H1 (cell line): ENCODE results near the gene RAMACL. TPM values are rescaled to one million over a fixed set of nuclear protein-coding genes. Genes with fewer than 3 reads are reported as not detected.

Experiments
- CTCF ChIA-PET: fragments of 300-600 bp; sonication (Branson Sonifier 250); formaldehyde crosslinking; loops from one replicate; lab custom pipeline; 2021; ENCODE audit not compliant: partially characterized antibody; lab: Charles Lee
- POLR2A ChIA-PET: fragments of 300-600 bp; sonication (Branson Sonifier 250); formaldehyde crosslinking; loops from one replicate; lab custom pipeline; 2021; ENCODE audit warnings: inconsistent platforms; ENCODE audit not compliant: partially characterized antibody; lab: Charles Lee
- DNase-seq, 2 experiments: peaks; one replicate each; pipeline versions ENCODE4 v3.0.0 to v3.0.0-alpha.2; 2010 to 2022; ENCODE audit warnings: low spot score in 2 of 2, low read depth in 1 of 2, mixed read lengths in 1 of 2
- FAIRE-seq: peaks from 2 replicates; lab custom pipeline; 2011; peaks lifted over from hg19 to GRCh38; lab: Jason Lieb, UNC
- H2AFZ ChIP-seq: 2 replicates; pipeline ENCODE4 v1.8.1; 2012; ENCODE audit warnings: low read length, inconsistent platforms
- H2AK5ac ChIP-seq: 2 replicates; pipeline ENCODE4 v1.6.1; 2013; ENCODE audit warnings: low read depth, low read length
- H2BK120ac ChIP-seq: replicated peaks from 2 replicates; pipeline ENCODE3; 2013; ENCODE audit warnings: low read depth, low read length, inconsistent platforms
- H2BK12ac ChIP-seq: 2 replicates; pipeline ENCODE4 v1.6.1; 2013; ENCODE audit warnings: low read depth, low read length
- H2BK15ac ChIP-seq: 2 replicates; pipeline ENCODE4 v1.6.1; 2013; ENCODE audit warnings: low read length
- H2BK20ac ChIP-seq: 2 replicates; pipeline ENCODE4 v1.6.1; 2013; ENCODE audit warnings: low read length
- H2BK5ac ChIP-seq: 2 replicates; pipeline ENCODE4 v1.6.1; 2013; ENCODE audit warnings: low read depth, low read length
- H3K14ac ChIP-seq: 2 replicates; pipeline ENCODE4 v1.6.1; 2013; ENCODE audit warnings: inconsistent platforms; ENCODE audit not compliant: insufficient read length
- H3K18ac ChIP-seq: 2 replicates; pipeline ENCODE4 v1.6.1; 2013; ENCODE audit warnings: low read length; ENCODE audit errors: extremely low read depth
- H3K23ac ChIP-seq: 2 replicates; pipeline ENCODE4 v1.6.1; 2013; ENCODE audit warnings: inconsistent platforms; ENCODE audit not compliant: insufficient read length
- H3K23me2 ChIP-seq: 2 replicates; pipeline ENCODE4 v1.6.1; 2013; ENCODE audit warnings: low read depth, low read length
- H3K27ac ChIP-seq: 2 replicates; pipeline ENCODE4 v1.6.1; 2011; ENCODE audit warnings: low read depth, low read length, inconsistent platforms
- H3K27me3 ChIP-seq, 4 experiments: replicated peaks in 1 of 4; 1 replicate in 1 of 4; 2 replicates in 3 of 4; pipeline versions ENCODE4 v1.6.1 to v1.8.1; 2011 to 2013; ENCODE audit warnings: low read length in 3 of 4, mild to moderate bottlenecking in 3 of 4, inconsistent platforms in 2 of 4, mixed read lengths in 2 of 4, moderate library complexity in 1 of 4; ENCODE audit not compliant: control insufficient read depth in 3 of 4, insufficient read depth in 3 of 4; ENCODE audit errors: extremely low read depth in 1 of 4
- H3K36me3 ChIP-seq, 4 experiments: 2 replicates each; pipeline versions ENCODE4 v1.6.1 to v1.8.1; 2011 to 2013; ENCODE audit warnings: mild to moderate bottlenecking in 4 of 4, low read length in 3 of 4, moderate library complexity in 2 of 4, control low read depth in 1 of 4, inconsistent platforms in 1 of 4; ENCODE audit not compliant: insufficient read depth in 4 of 4, control insufficient read depth in 2 of 4
- H3K4ac ChIP-seq: replicated peaks from 2 replicates; pipeline ENCODE3; 2013; ENCODE audit warnings: low read length, low read depth, mixed read lengths, inconsistent platforms; ENCODE audit not compliant: insufficient read length
- H3K4me1 ChIP-seq, 4 experiments: replicated peaks in 1 of 4; 1 replicate in 1 of 4; 2 replicates in 3 of 4; pipeline versions ENCODE4 v1.6.1 to v1.8.1; 2011 to 2013; ENCODE audit warnings: low read length in 3 of 4, inconsistent platforms in 2 of 4, mixed read lengths in 1 of 4; ENCODE audit not compliant: insufficient read depth in 4 of 4, control insufficient read depth in 3 of 4
- H3K4me2 ChIP-seq, 2 experiments: 2 replicates each; pipeline versions ENCODE4 v1.6.1 to v1.8.1; 2011 to 2013; ENCODE audit warnings: low read depth in 2 of 2, low read length in 2 of 2, control low read depth in 1 of 2, inconsistent platforms in 1 of 2, mild to moderate bottlenecking in 1 of 2; ENCODE audit not compliant: insufficient read depth in 1 of 2
- H3K4me3 ChIP-seq, 4 experiments: fragments of 200-600, 300-600 bp in 1 of 4; sonication (generic), shearing (Covaris generic), sonication (Bioruptor Twin) in 1 of 4; 2 replicates each; pipeline versions ENCODE4 v1.5.1 to v1.8.1; 2011 to 2016; ENCODE audit warnings: low read length in 4 of 4, low read depth in 3 of 4, control low read depth in 2 of 4, inconsistent platforms in 2 of 4, mild to moderate bottlenecking in 2 of 4, mixed read lengths in 1 of 4, moderate library complexity in 1 of 4; ENCODE audit not compliant: insufficient read depth in 2 of 4; ENCODE audit errors: extremely low read depth in 1 of 4
- H3K56ac ChIP-seq: replicated peaks from 2 replicates; pipeline ENCODE3; 2013; ENCODE audit warnings: low read depth, mild to moderate bottlenecking, mixed read lengths, low read length, inconsistent platforms; ENCODE audit not compliant: insufficient read length
- H3K79me1 ChIP-seq: 2 replicates; pipeline ENCODE4 v1.6.1; 2013; ENCODE audit warnings: low read depth, low read length, control low read depth
- H3K79me2 ChIP-seq, 2 experiments: 2 replicates each; pipeline versions ENCODE4 v1.6.1 to v1.8.1; 2012 to 2013; ENCODE audit warnings: low read length in 2 of 2, mild to moderate bottlenecking in 2 of 2, inconsistent platforms in 1 of 2; ENCODE audit not compliant: insufficient read depth in 2 of 2, control insufficient read depth in 1 of 2
- H3K9ac ChIP-seq, 4 experiments: replicated peaks in 1 of 4; 1 replicate in 1 of 4; 2 replicates in 3 of 4; pipeline versions ENCODE4 v1.6.1 to v1.8.1; 2011 to 2013; ENCODE audit warnings: low read depth in 3 of 4, low read length in 3 of 4, control low read depth in 2 of 4, mild to moderate bottlenecking in 2 of 4, moderate library complexity in 2 of 4, inconsistent platforms in 1 of 4; ENCODE audit errors: extremely low read depth in 1 of 4
- H3K9me3 ChIP-seq, 2 experiments: 2 replicates each; pipeline versions ENCODE4 v1.6.1 to v1.8.1; 2012 to 2013; ENCODE audit warnings: mild to moderate bottlenecking in 2 of 2, moderate library complexity in 2 of 2, control low read depth in 1 of 2, inconsistent platforms in 1 of 2, low read depth in 1 of 2, low read length in 1 of 2, mixed read lengths in 1 of 2; ENCODE audit not compliant: insufficient read depth in 2 of 2
- H4K20me1 ChIP-seq, 2 experiments: replicated peaks in 1 of 2; 2 replicates each; pipeline versions ENCODE3 to v1.8.1; 2011 to 2013; ENCODE audit warnings: inconsistent platforms in 2 of 2, low read length in 2 of 2, mild to moderate bottlenecking in 1 of 2; ENCODE audit not compliant: insufficient read depth in 2 of 2, control insufficient read depth in 1 of 2
- H4K5ac ChIP-seq: 2 replicates; pipeline ENCODE4 v1.6.1; 2013; ENCODE audit warnings: low read length, low read depth, mixed read lengths, inconsistent platforms; ENCODE audit not compliant: insufficient read length
- H4K8ac ChIP-seq: 2 replicates; pipeline ENCODE4 v1.8.0; 2013; ENCODE audit warnings: mild to moderate bottlenecking, moderate library complexity, low read length, inconsistent platforms; ENCODE audit not compliant: insufficient read depth; ENCODE audit errors: extremely low read depth
- H4K91ac ChIP-seq: replicated peaks from 2 replicates; pipeline ENCODE3; 2013; ENCODE audit warnings: low read length, mixed read lengths, inconsistent platforms; ENCODE audit not compliant: insufficient read length
- POU5F1 ChIP-seq: IDR thresholded peaks from 2 replicates; pipeline ENCODE4 v1.6.1; 2011; ENCODE audit warnings: low read depth, mild to moderate bottlenecking, low read length, moderate library complexity
- RFX5 ChIP-seq: IDR thresholded peaks from 2 replicates; pipeline ENCODE4 v1.6.1; 2011; ENCODE audit warnings: low read depth, low read length, improper control_type of control experiment, borderline replicate concordance
- SIN3A ChIP-seq, 2 experiments: IDR thresholded peaks in 1 of 2; conservative IDR thresholded peaks in 1 of 2; 2 replicates each; pipeline ENCODE4 v1.6.1; 2011 to 2012; ENCODE audit warnings: low read length in 2 of 2, improper control_type of control experiment in 1 of 2, low read depth in 1 of 2, mild to moderate bottlenecking in 1 of 2
- TCF12 ChIP-seq: IDR thresholded peaks from 2 replicates; pipeline ENCODE4 v1.6.1; 2011; ENCODE audit warnings: low read depth, mild to moderate bottlenecking, low read length
- TEAD4 ChIP-seq: IDR thresholded peaks from 2 replicates; pipeline ENCODE4 v1.6.1; 2012; ENCODE audit warnings: low read depth, low read length, inconsistent platforms, mixed read lengths
- WGBS, 2 experiments: shearing (Covaris generic) in 1 of 2; methylation state at CpG; one replicate each; pipeline versions ENCODE4 v1.1.6 to v1.1.7; 2013 to 2015; ENCODE audit warnings: low lambda C conversion rate in 2 of 2, mixed read lengths in 2 of 2, inconsistent platforms in 1 of 2, low coverage in 1 of 2, missing lambda C conversion rate in 1 of 2; ENCODE audit not compliant: insufficient replicate concordance in 2 of 2, insufficient coverage in 1 of 2, insufficient read length in 1 of 2; ENCODE audit errors: extremely low coverage in 1 of 2, missing lambda C conversion rate in 1 of 2; 5-methylcytosine and 5-hydroxymethylcytosine counted together
- polyA plus RNA-seq, 7 experiments: library from polyadenylated mRNA; depleted of rRNA in 3 of 7; stranded (reverse) in 5 of 7; unstranded in 2 of 7; fragments of >200 nt in 5 of 7; fragments of 200-250 nt in 2 of 7; gene quantifications; 1 replicate in 5 of 7; 2 replicates in 1 of 7; 4 replicates in 1 of 7; pipeline versions ENCODE4 v1.2.1 to v1.2.3, GENCODE V29; 2011 to 2013; ENCODE audit warnings: missing spikeins in 2 of 7, mixed read lengths in 2 of 7
- total RNA-seq: library from RNA; stranded (reverse); fragmentation: NEBNext Ultra II Directional; extraction: Animal tissue kit (Norgen Biotek cat#: 25700); gene quantifications from 2 replicates; pipeline ENCODE4 v1.2.1, GENCODE V29; 2021

The RAMACL gene
- total and polyA plus RNA-seq, 2 of the 8 experiments (the other 6 are each of a cell fraction or from before 2014, with no cell fraction given), result 0.23 to 0.97 TPM

- Histone ChIP-seq H3K4me1 (peaks cover 2 to 9% (median 5%) of the 10 kb centered on the region in 4 experiments; a peak in 3 of 7 replicates), H2BK15ac (no peak overlapping the region), H3K79me2 (peaks cover 3 to 24% of the 10 kb centered on the region in 2 experiments; a peak in 2 of 4 replicates)
- no peak for TF ChIP-seq SIN3A (conservative IDR thresholded peaks at IDR 0.05 in 1 of 2, IDR thresholded peaks at IDR 0.05 in 1 of 2; ENCODE audit: low read depth in 1 of 2, low read length in 2 of 2)
- TF ChIP-seq TCF12, result no peak
- no peak for TF ChIP-seq RFX5
- TF ChIP-seq POU5F1, result no peak
- TF ChIP-seq TEAD4, result peak; percentile 25; the same call in 1 of the 2 replicates
- TF ChIP-seq, all 59 proteins: peak for 1
- Histone ChIP-seq H3K9me3 (no peaks in the 10 kb centered on the region), H3K4ac (no peak overlapping the region), H2BK120ac (no peak overlapping the region), H3K9ac (no peak overlapping the region), H4K8ac (no peak overlapping the region), H2BK12ac (no peak overlapping the region), H3K27ac (no peak overlapping the region), H3K79me1 (peaks cover 3% of the 10 kb centered on the region), H2BK5ac (no peak overlapping the region), H3K23me2 (no peaks in the 10 kb centered on the region), H3K4me3 (no peak overlapping the region), H3K18ac (no peak overlapping the region), H2AK5ac (no peak overlapping the region), H2AFZ (no peak overlapping the region), H3K27me3 (no peaks in the 10 kb centered on the region), H3K36me3 (no peaks in the 10 kb centered on the region), H4K5ac (no peak overlapping the region), H4K91ac (no peak overlapping the region), H4K20me1 (peaks cover 2 to 7% of the 10 kb centered on the region in 2 experiments), H2BK20ac (no peak overlapping the region), H3K23ac (no peak overlapping the region), H3K14ac (no peak overlapping the region), H3K4me2 (no peak overlapping the region), H3K56ac (no peak overlapping the region)
- WGBS, 2 experiments, result 78% methylated on average over 11 of the region's 11 CpGs; no CpG with 5 or more reads in 1 of the 2 experiments
- DNase-seq (no peak), FAIRE-seq (no peak)
- ChIA-PET POLR2A (interaction anchor here (0.8 to 1.7 kb wide), 6 partner anchors 8 to 39 kb away, joined by 3 to 5 read pairs (median 4); partner anchors contain the start of gene RPS6KA2), CTCF (interaction anchor here (0.6 to 1.6 kb wide), 3 partner anchors 16 to 401 kb away, joined by 3 to 5 read pairs (median 4); no protein-coding TSS in a partner anchor)
Observed at GRCh38 chr6:166588691-166589336, 2.3 kb upstream of the RAMACL start.
